Stimulated activated CD8-positive, alpha-beta memory T cell treated with anti-CD3 and anti-CD28 coated beads, Interleukin-7, amount 100 ng/mL, for 1 hour (primary cell): ENCODE results near the gene ATP11A.

Source experiments
- DNase-seq, 2 donors: peaks; one replicate each; pipeline ENCODE4 v3.0.0-alpha.2; 2020; ENCODE audit warnings: low read depth in 2 of 2

ATP11A gene

GRCh38 chr13:112725346-112726015 lies 35.6 kb downstream of the ATP11A start:
- no peak for DNase-seq

DNA sequence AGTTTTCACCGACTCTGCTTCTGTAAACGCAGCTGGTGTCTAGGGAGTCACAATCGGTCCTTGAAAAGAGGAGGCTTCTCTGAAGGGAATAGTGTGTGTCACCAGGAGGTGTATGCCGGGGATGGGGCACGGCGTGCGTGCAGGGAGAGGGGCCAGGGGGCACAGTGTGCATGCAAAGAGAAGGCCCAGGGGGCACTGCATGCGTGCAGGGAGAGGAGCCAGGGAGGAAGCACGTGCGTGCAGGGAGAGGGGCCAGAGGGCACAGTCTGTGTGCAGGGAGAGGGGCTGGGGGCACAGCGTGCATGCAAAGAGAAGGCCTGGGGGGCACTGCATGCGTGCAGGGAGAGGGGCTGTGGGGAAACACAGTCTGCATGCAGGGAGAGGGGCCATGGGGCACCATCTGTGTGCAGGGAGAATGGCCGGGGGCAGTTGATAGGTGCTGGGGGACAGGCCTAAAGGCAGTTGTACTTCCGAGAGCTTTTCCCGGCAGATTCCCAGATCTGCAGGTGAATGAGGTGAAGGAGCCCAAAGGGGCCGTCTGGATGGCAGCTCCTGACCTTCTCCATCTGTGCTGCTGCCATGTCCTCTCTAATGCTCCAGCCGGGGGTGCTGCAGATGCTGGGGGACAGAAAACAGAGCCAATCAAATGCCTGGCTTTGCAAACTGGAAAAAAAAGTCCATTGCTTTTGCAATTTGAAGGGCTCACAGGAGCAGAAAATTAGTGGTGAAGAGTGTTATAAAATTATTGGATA lies 36.4 kb downstream of the ATP11A start:
- DNase-seq: no peak

DNA sequence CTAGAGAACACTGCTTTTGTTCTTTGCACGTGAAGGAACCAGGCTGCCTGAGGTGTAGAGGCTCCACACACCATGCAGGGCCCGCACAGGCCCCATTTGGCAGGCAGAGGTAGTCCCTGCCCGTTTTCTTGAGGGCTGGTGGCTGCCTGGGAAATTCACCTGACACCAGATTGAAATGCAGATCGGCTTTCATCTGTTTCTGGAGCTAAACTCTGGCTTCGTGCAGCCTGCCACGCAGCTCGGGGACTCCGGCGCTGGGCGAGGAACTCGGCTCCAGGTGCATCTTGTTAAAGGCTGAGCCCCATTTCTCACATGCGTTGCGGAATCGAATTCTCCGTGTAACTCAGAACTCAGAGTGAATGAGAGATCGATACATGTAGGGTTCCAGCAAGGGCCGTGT lies 37.7 kb downstream of the ATP11A start:
- DNase-seq: no peak

GRCh38 chr13:112728375-112729126 lies 38.7 kb downstream of the ATP11A start:
- no peak for DNase-seq

- no peak for DNase-seq
These were observed 39.6 kb downstream of the ATP11A start for GRCh38 chr13:112729408-112729807.

GRCh38 chr13:112730157-112730671 lies 40.4 kb downstream of the ATP11A start:
- no peak for DNase-seq

DNA sequence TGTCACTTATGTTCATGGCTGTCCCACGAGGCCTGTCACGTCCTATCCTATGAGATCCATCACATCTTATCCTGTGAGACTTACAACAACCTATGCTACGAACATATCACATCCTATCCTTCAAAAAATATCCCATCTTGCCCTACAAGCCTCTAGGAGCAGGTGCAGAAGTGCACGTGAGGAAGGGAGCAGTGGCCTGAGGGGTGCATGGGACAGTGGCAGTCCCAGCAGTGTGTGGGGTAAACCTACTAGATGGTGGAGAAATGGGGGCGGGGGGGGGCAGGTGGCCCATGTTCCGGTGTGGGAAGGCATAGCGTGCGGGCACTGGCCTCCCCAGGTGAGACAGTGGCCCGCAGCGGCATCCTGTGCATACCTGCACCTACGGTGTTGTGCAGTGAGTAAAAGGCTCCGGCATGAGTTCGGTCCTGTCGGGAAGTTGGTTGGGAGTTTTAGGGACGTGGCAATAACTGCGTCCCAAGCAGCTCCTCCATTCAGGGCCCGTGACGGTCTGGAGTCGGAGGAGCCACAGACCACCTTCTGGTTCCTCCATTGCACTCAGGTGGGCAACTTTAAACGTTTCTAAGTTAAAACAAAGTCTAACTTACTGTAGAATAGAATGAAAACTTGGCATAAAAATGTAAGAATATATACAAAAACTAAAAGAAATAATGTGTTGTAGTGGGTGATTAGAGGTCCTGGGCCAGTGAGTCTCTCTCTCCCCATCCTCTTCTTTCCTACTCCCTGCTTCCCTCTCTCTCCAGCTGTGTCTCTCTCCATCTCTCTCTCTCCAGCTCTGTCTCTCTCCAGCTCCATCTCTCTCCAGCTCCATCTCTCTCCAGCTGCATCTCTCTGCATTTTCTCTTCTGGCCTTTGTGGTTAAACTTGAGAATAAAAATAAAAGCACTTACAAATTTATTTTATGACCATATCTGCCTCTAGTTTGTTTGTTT lies 42.1 kb downstream of the ATP11A start:
- no peak for DNase-seq

GRCh38 chr13:112732679-112733078 lies 42.8 kb downstream of the ATP11A start:
- no peak for DNase-seq

- no peak for DNase-seq
These were observed 43.3 kb downstream of the ATP11A start for GRCh38 chr13:112733112-112733511.

DNA sequence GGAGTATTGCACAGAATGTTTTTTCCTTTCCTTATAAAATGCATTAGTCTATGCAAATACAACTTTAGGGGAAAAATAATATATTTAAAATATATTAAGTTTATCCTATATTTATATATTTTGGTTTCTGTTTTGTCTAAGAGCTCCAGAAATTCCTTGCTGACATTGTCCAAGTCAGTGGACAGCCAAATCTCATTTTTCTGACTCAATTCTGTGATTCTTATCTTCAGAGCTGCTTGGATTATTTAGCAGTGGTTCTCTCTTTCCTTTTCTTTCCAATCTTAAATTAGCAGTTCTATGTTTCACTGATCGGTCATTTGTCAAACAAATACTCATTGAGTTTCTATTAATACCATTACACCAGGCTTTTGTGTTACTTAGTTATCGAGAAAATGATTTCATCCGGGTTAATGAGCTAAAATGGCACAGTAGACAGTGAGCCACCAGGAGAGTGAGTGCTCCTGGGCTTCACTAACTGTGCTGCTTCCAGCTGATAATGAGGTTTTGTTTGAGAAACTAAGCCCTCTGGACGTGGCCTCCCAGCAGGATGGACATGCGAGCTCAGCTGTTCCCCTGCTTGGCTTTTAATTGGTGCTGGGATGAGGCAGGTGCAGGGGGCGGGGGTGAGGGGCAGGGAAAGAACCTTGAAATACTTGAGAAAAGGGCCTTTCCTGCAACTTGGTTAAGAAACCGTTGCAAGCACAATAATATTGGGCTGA lies 44.0 kb downstream of the ATP11A start:
- no peak for DNase-seq

GRCh38 chr13:112734696-112735547 lies 45.1 kb downstream of the ATP11A start:
- DNase-seq: no peak

DNA sequence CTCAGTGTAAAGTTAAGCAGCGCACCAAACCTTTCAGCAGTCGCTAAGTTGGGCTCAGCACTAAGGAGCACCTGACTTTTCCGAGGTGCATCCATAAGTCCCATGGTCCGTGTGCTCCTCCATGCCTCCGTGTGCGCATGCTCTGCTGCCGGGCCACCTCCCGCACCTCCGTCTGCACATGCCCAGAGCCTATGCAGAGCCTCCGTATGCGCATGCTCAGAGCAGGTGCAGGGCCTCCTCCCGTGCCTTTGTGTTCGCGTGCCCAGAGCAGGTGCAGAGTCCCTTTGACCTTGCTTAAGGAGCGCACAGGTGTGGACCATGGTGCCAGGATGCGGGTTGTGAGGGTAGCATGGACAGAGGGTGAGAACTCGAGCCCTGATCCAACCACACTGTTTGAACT lies 46.0 kb downstream of the ATP11A start:
- DNase-seq: no peak

DNA sequence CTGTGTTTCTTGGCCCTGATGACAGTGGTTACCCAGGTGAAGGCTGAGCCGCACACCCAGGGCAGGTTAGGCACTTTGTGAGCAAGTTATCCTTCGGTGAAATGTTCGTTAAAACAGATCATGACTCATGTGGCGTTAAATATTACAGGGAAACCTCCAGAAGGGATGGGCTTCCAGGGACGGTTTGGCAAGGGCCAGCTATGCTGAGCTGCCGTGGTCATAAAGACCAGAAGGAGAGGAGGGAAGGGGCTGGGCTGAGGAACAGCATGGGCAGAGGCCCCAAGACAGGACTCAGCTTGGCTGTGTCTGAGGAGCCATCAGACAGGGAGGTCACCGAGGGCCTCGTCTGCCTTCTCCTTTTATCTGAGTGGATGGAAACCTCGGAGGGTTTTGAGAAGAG lies 47.5 kb downstream of the ATP11A start:
- no peak for DNase-seq

DNA sequence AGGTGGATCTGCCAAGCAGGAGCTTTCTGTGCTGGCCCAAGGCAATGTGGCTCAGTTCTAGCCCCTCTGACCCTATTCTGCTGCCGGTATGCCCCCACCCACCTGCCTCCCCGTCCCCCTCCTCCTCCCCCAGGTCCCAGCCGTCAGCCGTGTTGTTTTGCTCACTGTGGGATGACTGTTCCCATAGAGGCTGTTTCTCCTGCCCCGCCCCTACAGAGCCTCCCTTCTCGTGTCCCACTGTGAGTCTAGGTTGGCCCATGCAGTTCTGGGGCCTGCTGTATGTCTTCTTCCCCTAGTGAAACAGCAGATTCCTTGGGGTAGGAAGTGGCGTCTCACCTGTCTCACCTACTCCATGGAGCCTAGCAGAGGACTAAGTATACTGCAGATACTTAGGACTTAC lies 48.8 kb downstream of the ATP11A start:
- DNase-seq: no peak

DNA sequence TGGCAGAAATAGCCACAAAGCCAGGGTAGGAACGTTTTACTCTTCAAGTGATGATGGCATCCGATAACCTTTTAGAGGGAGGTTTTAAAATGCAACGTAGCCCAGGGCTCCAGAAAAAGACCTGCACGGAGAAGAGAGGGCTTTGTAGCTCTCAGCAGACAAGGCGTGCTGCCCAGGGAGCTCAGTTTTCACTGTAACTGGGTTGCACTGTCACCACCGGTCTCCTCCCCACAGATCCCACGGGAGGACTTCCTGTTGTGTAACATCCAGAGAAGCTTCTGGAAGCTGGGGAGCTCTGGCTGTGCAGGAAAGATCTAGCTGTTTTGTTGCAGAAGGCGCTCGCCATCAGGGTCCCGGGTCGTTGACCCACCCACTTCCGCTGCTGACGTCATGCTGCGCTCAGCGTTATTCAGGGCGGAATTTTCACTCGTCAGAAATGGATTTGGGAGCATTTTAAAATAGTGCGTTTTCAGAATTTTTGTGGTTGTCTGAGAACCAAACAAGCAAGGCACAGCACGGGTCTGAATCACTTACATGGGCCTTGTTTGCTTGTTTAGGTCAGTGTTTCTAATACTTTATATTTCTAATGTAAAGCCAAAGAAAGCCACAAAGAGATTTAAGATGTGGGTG lies 50.8 kb downstream of the ATP11A start:
- no peak for DNase-seq

- DNase-seq: no peak
These were observed 51.4 kb downstream of the ATP11A start for GRCh38 chr13:112741185-112741755.

DNA sequence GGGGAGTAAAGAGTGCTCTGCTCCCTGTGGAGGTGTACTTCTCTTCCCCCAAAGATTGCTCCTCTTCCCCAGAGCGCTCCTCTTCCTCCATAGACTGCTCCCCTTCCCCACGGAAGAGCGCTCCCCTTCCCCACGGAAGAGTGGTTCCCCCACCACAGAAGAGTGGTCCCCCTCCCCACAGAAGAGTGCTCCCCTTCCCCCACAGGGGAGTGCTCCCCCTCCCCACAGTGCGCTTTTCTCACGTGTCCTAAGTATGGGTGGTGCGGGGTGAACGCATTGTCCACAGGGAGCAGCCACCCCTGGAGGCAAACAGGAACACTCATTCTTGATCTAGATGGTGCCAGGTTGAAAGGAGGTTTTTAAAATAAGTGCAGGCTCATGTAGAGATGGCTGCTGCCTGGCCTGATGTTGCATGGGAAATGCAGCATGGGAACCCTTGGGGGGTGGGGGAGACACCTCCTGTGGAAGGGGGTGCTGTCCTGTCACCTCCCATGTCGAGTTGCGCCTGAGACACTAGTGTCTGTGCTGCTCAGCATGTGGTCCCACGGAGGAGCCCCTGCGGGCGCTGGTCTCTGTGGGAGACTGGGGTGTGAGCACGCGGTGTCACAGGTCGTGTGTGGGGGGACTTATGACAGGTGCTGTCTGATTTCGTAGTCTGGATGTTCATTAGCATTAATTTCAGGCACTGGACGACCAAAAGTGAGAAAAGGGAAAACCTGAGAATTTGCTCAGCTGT lies 52.2 kb downstream of the ATP11A start:
- DNase-seq: no peak

DNA sequence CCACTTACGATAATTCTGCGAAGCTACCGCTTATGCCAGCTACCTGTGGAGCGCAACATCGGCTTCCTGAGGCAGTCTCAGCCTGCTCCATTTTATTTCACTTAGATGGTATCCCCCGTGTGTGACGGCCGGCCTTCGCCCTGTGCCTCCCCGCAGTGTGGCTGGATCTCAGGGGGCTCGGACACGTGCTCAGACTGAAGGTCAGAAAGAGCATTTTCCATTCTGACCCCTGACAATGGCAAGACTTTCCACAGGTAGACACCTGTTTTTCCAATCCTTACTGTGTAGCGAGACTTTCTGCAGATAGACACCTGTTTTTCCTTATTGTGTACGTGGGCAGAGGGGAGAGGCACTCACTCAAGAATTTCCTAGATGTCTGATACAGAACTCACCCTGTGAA lies 52.7 kb downstream of the ATP11A start:
- no peak for DNase-seq
